ENCODE results near the gene C2orf81.

- TF ChIP-seq ZNF274 (IDR thresholded peaks at IDR 0.05; ENCODE audit: insufficient read depth, insufficient read length) (no peak), EP300 (IDR thresholded peaks at IDR 0.05; ENCODE audit: borderline replicate concordance in 1 of 2, control insufficient read depth in 1 of 2, low read depth in 2 of 2, low read length in 2 of 2) (no peak), FOXM1 (IDR thresholded peaks at IDR 0.05; ENCODE audit: low read depth, low read length) (no peak), CTCF (IDR thresholded peaks at IDR 0.05 in 2 of 3, conservative IDR thresholded peaks at IDR 0.05 in 1 of 3; ENCODE audit: control insufficient read depth in 2 of 3, extremely low read depth in 1 of 3, insufficient read depth in 1 of 3, low read depth in 3 of 3, low read length in 3 of 3) (no peak), E2F4 (IDR thresholded peaks at IDR 0.05; ENCODE audit: low read depth, low read length) (no peak), FOS (IDR thresholded peaks at IDR 0.05; ENCODE audit: borderline replicate concordance, extremely low read depth, insufficient read length) (no peak), JUNB (IDR thresholded peaks at IDR 0.05) (no peak), EGR1 (IDR thresholded peaks at IDR 0.05; ENCODE audit: borderline replicate concordance in 1 of 2, low read depth in 2 of 2, low read length in 2 of 2) (no peak), CBX3 (IDR thresholded peaks at IDR 0.05; ENCODE audit: borderline replicate concordance, low read depth) (no peak), SP1 (IDR thresholded peaks at IDR 0.05; ENCODE audit: low read depth, low read length) (no peak), ATF2 (IDR thresholded peaks at IDR 0.05; ENCODE audit: low read length) (no peak), MTA3 (IDR thresholded peaks at IDR 0.05; ENCODE audit: borderline replicate concordance, low read length) (no peak), MYC (IDR thresholded peaks at IDR 0.05; ENCODE audit: insufficient read depth, insufficient read length, insufficient replicate concordance, low read length, severe bottlenecking) (no peak)
These were observed 37.4 kb downstream of the C2orf81 start for GRCh38 chr2:74384051-74384450.
